Neural crest cell (in vitro differentiated cells): ENCODE data around the gene EPHB6. TPM values are rescaled to one million over a fixed set of nuclear protein-coding genes. Genes with fewer than 3 reads are reported as not detected.

Experiments used
- DNase-seq: peaks from one replicate; pipeline ENCODE4 v3.0.0; 2021; ENCODE audit warnings: low read depth, mixed read lengths, low spot score
- H3K27ac Mint-ChIP-seq: one replicate; pipeline ENCODE4 v1.8.0; 2021; ENCODE audit warnings: mild to moderate bottlenecking, mixed read lengths; ENCODE audit not compliant: unreplicated experiment
- H3K27me3 Mint-ChIP-seq: 2 replicates; pipeline ENCODE4 v1.8.0; 2021; ENCODE audit warnings: low read depth, mild to moderate bottlenecking, mixed read lengths
- H3K36me3 Mint-ChIP-seq: 2 replicates; pipeline ENCODE4 v1.8.0; 2021; ENCODE audit warnings: low read depth, mild to moderate bottlenecking, mixed read lengths
- H3K4me1 Mint-ChIP-seq: 2 replicates; pipeline ENCODE4 v1.8.0; 2021; ENCODE audit warnings: mixed read lengths
- H3K4me3 Mint-ChIP-seq: one replicate; pipeline ENCODE4 v1.8.0; 2021; ENCODE audit warnings: mild to moderate bottlenecking, mixed read lengths
- H3K9me3 Mint-ChIP-seq: 2 replicates; pipeline ENCODE4 v1.8.0; 2021; ENCODE audit warnings: mixed read lengths
- CTCF ChIP-seq: fragments of 200-600 bp; sonication (generic); conservative IDR thresholded peaks from 2 replicates; pipeline ENCODE4 v1.5.0; 2021; ENCODE audit warnings: antibody characterized with exemption, mild to moderate bottlenecking
- total RNA-seq: library from RNA; stranded (reverse); gene quantifications from 2 replicates; pipeline ENCODE4 v1.2.1, GENCODE V29; 2021

EPHB6 gene
- total RNA-seq, 1 donor from 2014 or later: 12.3 TPM

DNA sequence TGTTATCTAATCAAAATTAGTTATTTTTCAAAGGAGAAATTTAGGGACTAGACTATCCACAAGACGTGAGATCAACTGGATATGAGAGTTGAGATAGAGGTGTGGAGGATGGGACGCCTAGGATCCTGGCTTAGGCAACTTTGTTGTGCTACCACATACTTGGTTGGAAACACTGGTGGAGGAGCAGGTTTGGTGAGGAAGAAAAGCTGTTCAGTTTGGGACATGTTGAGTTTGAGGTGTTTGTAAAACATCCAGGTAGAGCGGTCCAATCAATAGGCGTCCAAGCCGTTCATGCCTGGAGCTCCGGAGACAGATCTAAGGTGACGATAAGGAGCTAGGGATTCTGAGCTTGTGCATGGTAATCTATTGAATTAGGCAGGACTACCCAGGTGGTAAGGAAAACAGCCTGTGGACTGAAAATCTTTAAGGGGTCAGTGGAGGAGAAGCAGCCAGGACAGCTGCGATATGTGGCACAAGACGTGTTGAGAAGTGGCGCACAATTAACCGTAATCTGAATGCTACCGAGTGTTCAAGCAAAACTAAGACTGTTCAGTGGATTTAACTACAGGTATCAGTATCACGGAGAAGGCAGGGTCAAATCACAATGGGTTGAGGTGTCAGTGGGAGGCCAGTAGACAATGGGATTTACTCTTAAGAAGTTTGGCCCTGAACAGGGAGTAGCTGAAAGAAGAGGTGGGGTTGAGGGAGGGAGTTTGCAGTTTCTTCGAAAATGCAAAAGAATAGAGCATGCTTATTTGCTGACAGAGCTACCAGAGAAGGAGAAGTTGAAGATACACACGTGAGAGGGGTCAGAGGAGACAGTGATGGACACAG lies 46.8 kb downstream of the EPHB6 start:
- no peak overlapping the region for H3K27ac Mint-ChIP-seq
- no peaks in the 10 kb centered on the region for H3K4me1 Mint-ChIP-seq
- DNase-seq: no peak
- no peak for TF ChIP-seq CTCF
- H3K27me3 Mint-ChIP-seq: peaks cover 30% of the 10 kb centered on the region
- H3K36me3 Mint-ChIP-seq: peaks cover 4% of the 10 kb centered on the region
- H3K4me3 Mint-ChIP-seq: no peak overlapping the region
- peaks cover 8% of the 10 kb centered on the region for H3K9me3 Mint-ChIP-seq

DNA sequence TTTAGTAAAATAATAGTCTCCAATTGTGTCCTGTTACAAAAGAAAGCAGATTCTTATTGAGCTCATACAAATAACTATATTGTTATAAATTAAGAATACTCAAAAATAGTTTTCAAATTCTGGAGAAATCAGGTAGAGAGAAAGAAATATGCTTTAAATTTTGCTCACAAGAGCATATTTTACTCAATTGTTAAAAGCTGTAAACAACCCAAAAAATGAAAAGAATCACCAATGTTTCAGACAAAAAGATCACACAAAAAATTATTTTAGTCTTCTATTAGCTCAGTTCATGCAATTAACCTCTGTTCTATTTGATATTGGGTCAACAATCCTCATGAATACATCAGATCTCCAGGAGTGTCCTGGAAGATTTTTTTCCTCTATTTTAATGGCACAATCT lies 49.3 kb downstream of the EPHB6 start:
- DNase-seq: no peak
- Mint-ChIP-seq H3K4me1 (no peaks in the 10 kb centered on the region), H3K4me3 (no peak overlapping the region), H3K27me3 (peaks cover 28% of the 10 kb centered on the region), H3K36me3 (peaks cover 4% of the 10 kb centered on the region), H3K27ac (no peak overlapping the region), H3K9me3 (peaks cover 8% of the 10 kb centered on the region)
- TF ChIP-seq CTCF: no peak

DNA sequence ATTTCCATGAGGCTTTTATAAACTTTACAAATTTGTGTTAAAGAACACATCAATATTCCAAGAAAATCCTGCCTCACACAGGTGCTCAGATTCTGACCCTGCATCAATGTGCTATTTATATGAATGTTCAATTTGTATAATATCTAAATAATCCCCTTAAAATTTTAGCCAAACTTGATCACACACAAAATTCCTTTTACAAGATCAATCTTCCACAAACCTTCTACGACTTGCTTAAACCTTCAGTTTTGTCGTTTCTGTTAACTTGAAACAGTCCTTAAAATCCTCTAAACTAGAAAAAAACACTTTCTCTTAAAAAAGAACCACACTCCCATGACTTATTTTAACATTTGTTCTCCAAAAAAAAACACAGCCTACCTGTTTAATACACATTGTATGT lies 50.9 kb downstream of the EPHB6 start:
- no peak overlapping the region for H3K27ac Mint-ChIP-seq
- no peak overlapping the region for H3K4me3 Mint-ChIP-seq
- H3K27me3 Mint-ChIP-seq: peaks cover 33% of the 10 kb centered on the region
- H3K4me1 Mint-ChIP-seq: no peaks in the 10 kb centered on the region
- peaks cover 8% of the 10 kb centered on the region for H3K9me3 Mint-ChIP-seq
- H3K36me3 Mint-ChIP-seq: peaks cover 4% of the 10 kb centered on the region
- no peak for TF ChIP-seq CTCF
- DNase-seq: no peak

- Mint-ChIP-seq H3K36me3 (peaks cover 4% of the 10 kb centered on the region), H3K4me1 (no peaks in the 10 kb centered on the region), H3K27ac (no peak overlapping the region), H3K9me3 (peaks cover 8% of the 10 kb centered on the region), H3K4me3 (no peak overlapping the region), H3K27me3 (peaks cover 32% of the 10 kb centered on the region)
- TF ChIP-seq CTCF: no peak
- DNase-seq: no peak
Observed at GRCh38 chr7:142906643-142907042, 51.8 kb downstream of the EPHB6 start.

- no peaks in the 10 kb centered on the region for H3K4me1 Mint-ChIP-seq
- H3K27me3 Mint-ChIP-seq: peaks cover 34% of the 10 kb centered on the region
- no peak overlapping the region for H3K27ac Mint-ChIP-seq
- H3K9me3 Mint-ChIP-seq: no peaks in the 10 kb centered on the region
- no peak for DNase-seq
- no peak for TF ChIP-seq CTCF
- no peaks in the 10 kb centered on the region for H3K36me3 Mint-ChIP-seq
- H3K4me3 Mint-ChIP-seq: no peak overlapping the region
Observed at GRCh38 chr7:142908290-142908689, 53.4 kb downstream of the EPHB6 start.
